ENCODE data around the gene SUFU.

DNA sequence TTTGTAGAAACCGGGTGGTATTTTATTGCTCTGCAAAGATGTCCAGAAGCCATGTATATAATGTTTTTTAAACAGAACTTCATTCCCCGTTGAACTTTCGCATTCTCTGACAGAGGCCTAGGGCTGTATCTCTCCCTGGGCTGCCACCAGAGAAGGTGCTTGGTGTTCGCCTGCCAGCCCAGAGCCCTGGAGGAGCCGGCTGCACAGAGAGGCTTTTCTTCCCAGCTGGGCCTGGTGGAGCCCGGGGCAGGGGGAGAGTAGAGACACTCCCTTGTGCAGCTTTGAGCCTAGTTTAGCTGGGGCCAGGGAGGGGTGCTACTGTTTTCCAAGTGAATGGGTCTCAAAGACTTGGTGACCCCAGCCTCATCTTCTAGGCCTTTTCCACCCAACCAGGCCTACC lies 126.9 kb downstream of the SUFU start:
- no peak for TF ChIP-seq ZNF33B (CRISPR knock-in tag; IDR thresholded peaks at IDR 0.05)
- no peak for TF ChIP-seq CBFB (CRISPR knock-in tag; IDR thresholded peaks at IDR 0.05)
- no peak for TF ChIP-seq ELF4 (CRISPR knock-in tag; IDR thresholded peaks at IDR 0.05; ENCODE audit: borderline replicate concordance)
- no peak for TF ChIP-seq ZNF746 (CRISPR knock-in tag; IDR thresholded peaks at IDR 0.05)
- no peak for TF ChIP-seq ZNF143 (CRISPR knock-in tag; IDR thresholded peaks at IDR 0.05)
- TF ChIP-seq ZNF225 (CRISPR knock-in tag; IDR thresholded peaks at IDR 0.05), result no peak
- TF ChIP-seq, protein P1, sequence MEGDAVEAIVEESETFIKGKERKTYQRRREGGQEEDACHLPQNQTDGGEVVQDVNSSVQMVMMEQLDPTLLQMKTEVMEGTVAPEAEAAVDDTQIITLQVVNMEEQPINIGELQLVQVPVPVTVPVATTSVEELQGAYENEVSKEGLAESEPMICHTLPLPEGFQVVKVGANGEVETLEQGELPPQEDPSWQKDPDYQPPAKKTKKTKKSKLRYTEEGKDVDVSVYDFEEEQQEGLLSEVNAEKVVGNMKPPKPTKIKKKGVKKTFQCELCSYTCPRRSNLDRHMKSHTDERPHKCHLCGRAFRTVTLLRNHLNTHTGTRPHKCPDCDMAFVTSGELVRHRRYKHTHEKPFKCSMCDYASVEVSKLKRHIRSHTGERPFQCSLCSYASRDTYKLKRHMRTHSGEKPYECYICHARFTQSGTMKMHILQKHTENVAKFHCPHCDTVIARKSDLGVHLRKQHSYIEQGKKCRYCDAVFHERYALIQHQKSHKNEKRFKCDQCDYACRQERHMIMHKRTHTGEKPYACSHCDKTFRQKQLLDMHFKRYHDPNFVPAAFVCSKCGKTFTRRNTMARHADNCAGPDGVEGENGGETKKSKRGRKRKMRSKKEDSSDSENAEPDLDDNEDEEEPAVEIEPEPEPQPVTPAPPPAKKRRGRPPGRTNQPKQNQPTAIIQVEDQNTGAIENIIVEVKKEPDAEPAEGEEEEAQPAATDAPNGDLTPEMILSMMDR (CRISPR knock-in tag; IDR thresholded peaks at IDR 0.05), result no peak
- TF ChIP-seq ZNF24 (IDR thresholded peaks at IDR 0.05), result no peak
- TF ChIP-seq, protein P2, sequence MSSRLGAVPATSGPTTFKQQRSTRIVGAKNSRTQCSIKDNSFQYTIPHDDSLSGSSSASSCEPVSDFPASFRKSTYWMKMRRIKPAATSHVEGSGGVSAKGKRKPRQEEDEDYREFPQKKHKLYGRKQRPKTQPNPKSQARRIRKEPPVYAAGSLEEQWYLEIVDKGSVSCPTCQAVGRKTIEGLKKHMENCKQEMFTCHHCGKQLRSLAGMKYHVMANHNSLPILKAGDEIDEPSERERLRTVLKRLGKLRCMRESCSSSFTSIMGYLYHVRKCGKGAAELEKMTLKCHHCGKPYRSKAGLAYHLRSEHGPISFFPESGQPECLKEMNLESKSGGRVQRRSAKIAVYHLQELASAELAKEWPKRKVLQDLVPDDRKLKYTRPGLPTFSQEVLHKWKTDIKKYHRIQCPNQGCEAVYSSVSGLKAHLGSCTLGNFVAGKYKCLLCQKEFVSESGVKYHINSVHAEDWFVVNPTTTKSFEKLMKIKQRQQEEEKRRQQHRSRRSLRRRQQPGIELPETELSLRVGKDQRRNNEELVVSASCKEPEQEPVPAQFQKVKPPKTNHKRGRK (CRISPR knock-in tag; IDR thresholded peaks at IDR 0.05), result no peak
- TF ChIP-seq POLR2AphosphoS5 (IDR thresholded peaks at IDR 0.05; ENCODE audit: low read depth, low read length), result no peak
- no peak for TF ChIP-seq TCF7L2 (IDR thresholded peaks at IDR 0.05; ENCODE audit: low read depth, low read length)

Measured in HepG2 (cell line).